Peyer's patch (tissue), 4 donors: ENCODE data around the gene MON1A.

Experiments used
- POLR2A ChIP-seq, 2 donors: fragments of 450-650 bp; IDR thresholded peaks; one replicate each; pipeline ENCODE4 v1.5.1; 2017; ENCODE audit warnings: antibody characterized with exemption in 2 of 2, mild to moderate bottlenecking in 2 of 2, moderate library complexity in 2 of 2
- TF ChIP-seq, protein P1 (sequence below), 6 experiments: fragments of 450-650 bp in 4 of 6; fragments of 200-600 bp in 2 of 6; sonication (generic) in 1 of 6; IDR thresholded peaks; one replicate each; pipeline ENCODE4 v1.5.1; 2017 to 2019; ENCODE audit warnings: antibody characterized with exemption in 6 of 6, mild to moderate bottlenecking in 3 of 6, moderate library complexity in 1 of 6

DNA sequence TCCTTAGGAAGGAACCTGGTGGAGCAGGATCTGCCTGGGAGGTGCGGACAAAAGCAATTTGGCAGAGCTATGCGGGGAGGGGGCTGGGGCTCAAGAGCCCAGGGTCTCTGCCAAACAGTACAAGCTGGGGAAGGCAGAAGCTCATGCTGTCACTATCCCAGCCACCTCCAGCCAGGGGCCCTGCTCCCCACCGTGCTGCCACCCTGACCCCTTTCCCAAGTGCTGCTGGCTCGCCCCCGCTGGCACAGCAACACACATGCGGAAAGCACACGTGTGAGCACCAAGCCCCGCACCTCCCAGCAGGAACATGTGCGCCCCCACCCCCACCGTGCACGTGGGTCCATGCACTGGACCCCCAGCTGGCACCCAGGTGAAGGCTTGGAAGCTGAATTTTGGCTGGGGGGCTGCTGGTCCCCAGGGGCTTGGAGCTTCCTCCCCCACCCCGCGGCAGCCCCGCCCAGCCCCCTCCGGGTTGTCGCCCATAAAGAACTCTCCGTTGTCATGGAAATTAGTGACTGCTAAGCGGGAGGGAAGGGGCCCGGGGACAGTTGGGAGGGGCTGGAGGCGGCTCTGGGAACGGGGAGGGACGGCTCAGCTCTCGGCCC is 60.6 kb downstream of the MON1A start:
- TF ChIP-seq POLR2A (IDR thresholded peaks at IDR 0.05): no peak
- TF ChIP-seq, protein P1, sequence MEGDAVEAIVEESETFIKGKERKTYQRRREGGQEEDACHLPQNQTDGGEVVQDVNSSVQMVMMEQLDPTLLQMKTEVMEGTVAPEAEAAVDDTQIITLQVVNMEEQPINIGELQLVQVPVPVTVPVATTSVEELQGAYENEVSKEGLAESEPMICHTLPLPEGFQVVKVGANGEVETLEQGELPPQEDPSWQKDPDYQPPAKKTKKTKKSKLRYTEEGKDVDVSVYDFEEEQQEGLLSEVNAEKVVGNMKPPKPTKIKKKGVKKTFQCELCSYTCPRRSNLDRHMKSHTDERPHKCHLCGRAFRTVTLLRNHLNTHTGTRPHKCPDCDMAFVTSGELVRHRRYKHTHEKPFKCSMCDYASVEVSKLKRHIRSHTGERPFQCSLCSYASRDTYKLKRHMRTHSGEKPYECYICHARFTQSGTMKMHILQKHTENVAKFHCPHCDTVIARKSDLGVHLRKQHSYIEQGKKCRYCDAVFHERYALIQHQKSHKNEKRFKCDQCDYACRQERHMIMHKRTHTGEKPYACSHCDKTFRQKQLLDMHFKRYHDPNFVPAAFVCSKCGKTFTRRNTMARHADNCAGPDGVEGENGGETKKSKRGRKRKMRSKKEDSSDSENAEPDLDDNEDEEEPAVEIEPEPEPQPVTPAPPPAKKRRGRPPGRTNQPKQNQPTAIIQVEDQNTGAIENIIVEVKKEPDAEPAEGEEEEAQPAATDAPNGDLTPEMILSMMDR (IDR thresholded peaks at IDR 0.05): no peak
